ENCODE measurements around the gene TAF11L10.
"Not testable (repeated sequence)": the region's sequence is repeated elsewhere in the genome, so short reads cannot be mapped to it uniquely, and the experiment has no call there.

Gene TAF11L10

GRCh38 chr5:17597728-17598127, at the start of gene TAF11L10:
TAF11L10 (minus strand) TSS chr5:17597828.
- DNase-seq (ENCODE audit: low spot score), result not testable (repeated sequence)

GRCh38 chr5:17634160-17634559, 36.5 kb upstream of the TAF11L10 start, which contains the start of gene TAF11L14:
TAF11L14 (plus strand) TSS chr5:17634460.
- DNase-seq (ENCODE audit: low spot score), result no peak

GRCh38 chr5:17631788-17632187, 34.2 kb upstream of the TAF11L10 start, which contains the start of gene TAF11L13:
TAF11L13 (plus strand) TSS chr5:17632088.
- not testable (repeated sequence) for DNase-seq (ENCODE audit: low spot score)

GRCh38 chr5:17625686-17626085, 28.1 kb upstream of the TAF11L10 start:
- DNase-seq (ENCODE audit: low spot score), result no peak

GRCh38 chr5:17620627-17621026, 23.0 kb upstream of the TAF11L10 start:
- DNase-seq (ENCODE audit: low spot score), result no peak

- DNase-seq (ENCODE audit: low spot score), result no peak
Measured at GRCh38 chr5:17619354-17619753, 21.7 kb upstream of the TAF11L10 start.

- DNase-seq (ENCODE audit: low spot score), result no peak
Measured at GRCh38 chr5:17614872-17615605, 17.4 kb upstream of the TAF11L10 start.

GRCh38 chr5:17610092-17610491, 12.5 kb upstream of the TAF11L10 start, which contains the start of gene TAF11L12:
TAF11L12 (plus strand) TSS chr5:17610392.
- not testable (repeated sequence) for DNase-seq (ENCODE audit: low spot score)

- not testable (repeated sequence) for DNase-seq (ENCODE audit: low spot score)
Measured at GRCh38 chr5:17607461-17607860, 9.8 kb upstream of the TAF11L10 start.

GRCh38 chr5:17604951-17605350, 7.3 kb upstream of the TAF11L10 start:
- DNase-seq (ENCODE audit: low spot score), result no peak

GRCh38 chr5:17603880-17604279, 6.3 kb upstream of the TAF11L10 start, which contains the start of gene TAF11L11:
TAF11L11 (plus strand) TSS chr5:17604183.
- not testable (repeated sequence) for DNase-seq (ENCODE audit: low spot score)

- DNase-seq (ENCODE audit: low spot score), result not testable (repeated sequence)
Measured at GRCh38 chr5:17594255-17594654, 3.4 kb downstream of the TAF11L10 start, which contains the start of gene TAF11L9. TAF11L9 (minus strand) TSS chr5:17594394.

- DNase-seq (ENCODE audit: low spot score), result not testable (repeated sequence)
Measured at GRCh38 chr5:17590860-17591259, 6.8 kb downstream of the TAF11L10 start, which contains the start of gene TAF11L8. TAF11L8 (minus strand) TSS chr5:17590960.

GRCh38 chr5:17585658-17586057, 12.0 kb downstream of the TAF11L10 start, which contains the start of gene TAF11L7:
TAF11L7 (minus strand) TSS chr5:17585758.
- not testable (repeated sequence) for DNase-seq (ENCODE audit: low spot score)

Measured in COLO829 (cell line).